AG04449 (cell line): ENCODE measurements around the gene FGD1.

Experiments
- CTCF ChIA-PET: fragments of 350-600 bp; formaldehyde crosslinking; extraction: SDS; loops from one replicate; lab custom pipeline; 2021; ENCODE audit warnings: antibody characterized with exemption; lab: Yijun Ruan, JAX
- POLR2A ChIA-PET: fragments of 400-600, 350-600 bp; formaldehyde crosslinking; extraction: SDS; loops from one replicate; lab custom pipeline; 2020; ENCODE audit warnings: antibody characterized with exemption, inconsistent platforms; lab: Yijun Ruan, JAX
- DNase-seq: peaks from one replicate; pipeline ENCODE4 v3.0.0-alpha.2; 2010; ENCODE audit warnings: low read depth, low spot score
- H3K4me3 ChIP-seq: 2 replicates; pipeline ENCODE4 v1.5.1; 2011; ENCODE audit warnings: low read depth, mild to moderate bottlenecking, control low read depth, low read length
- TF ChIP-seq, protein P1 (sequence below): IDR thresholded peaks from one replicate; pipeline ENCODE4 v1.5.1; 2011; ENCODE audit warnings: mild to moderate bottlenecking, moderate library complexity, low read length, control low read depth, inconsistent platforms; ENCODE audit not compliant: insufficient read depth; ENCODE audit errors: missing control alignments

Gene FGD1

DNA sequence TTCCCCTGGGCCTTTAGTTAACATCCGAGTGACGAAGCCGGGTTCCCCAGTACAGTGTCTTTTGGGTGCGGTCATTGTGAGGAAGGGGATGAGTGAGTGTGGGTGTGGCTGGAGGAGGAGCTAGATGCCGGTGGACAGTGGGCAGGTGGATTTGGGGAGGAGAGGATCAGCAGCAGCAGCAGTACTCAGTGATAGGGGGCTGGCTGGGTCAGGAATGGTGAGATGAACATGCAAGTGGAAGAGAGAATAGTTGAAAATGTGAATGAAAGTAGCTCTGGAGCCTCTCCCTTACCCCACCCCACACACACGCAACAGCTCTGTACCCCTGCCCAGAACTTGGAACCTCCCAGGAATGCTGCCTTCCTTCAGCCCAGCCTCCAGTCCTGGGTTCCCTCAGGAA, 51.3 kb downstream of the FGD1 start:
- POLR2A ChIA-PET: no interaction called here
- CTCF ChIA-PET: no interaction called here
- TF ChIP-seq, protein P1, sequence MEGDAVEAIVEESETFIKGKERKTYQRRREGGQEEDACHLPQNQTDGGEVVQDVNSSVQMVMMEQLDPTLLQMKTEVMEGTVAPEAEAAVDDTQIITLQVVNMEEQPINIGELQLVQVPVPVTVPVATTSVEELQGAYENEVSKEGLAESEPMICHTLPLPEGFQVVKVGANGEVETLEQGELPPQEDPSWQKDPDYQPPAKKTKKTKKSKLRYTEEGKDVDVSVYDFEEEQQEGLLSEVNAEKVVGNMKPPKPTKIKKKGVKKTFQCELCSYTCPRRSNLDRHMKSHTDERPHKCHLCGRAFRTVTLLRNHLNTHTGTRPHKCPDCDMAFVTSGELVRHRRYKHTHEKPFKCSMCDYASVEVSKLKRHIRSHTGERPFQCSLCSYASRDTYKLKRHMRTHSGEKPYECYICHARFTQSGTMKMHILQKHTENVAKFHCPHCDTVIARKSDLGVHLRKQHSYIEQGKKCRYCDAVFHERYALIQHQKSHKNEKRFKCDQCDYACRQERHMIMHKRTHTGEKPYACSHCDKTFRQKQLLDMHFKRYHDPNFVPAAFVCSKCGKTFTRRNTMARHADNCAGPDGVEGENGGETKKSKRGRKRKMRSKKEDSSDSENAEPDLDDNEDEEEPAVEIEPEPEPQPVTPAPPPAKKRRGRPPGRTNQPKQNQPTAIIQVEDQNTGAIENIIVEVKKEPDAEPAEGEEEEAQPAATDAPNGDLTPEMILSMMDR: no peak
- H3K4me3 ChIP-seq: no peak overlapping the region
- DNase-seq: no peak

DNA sequence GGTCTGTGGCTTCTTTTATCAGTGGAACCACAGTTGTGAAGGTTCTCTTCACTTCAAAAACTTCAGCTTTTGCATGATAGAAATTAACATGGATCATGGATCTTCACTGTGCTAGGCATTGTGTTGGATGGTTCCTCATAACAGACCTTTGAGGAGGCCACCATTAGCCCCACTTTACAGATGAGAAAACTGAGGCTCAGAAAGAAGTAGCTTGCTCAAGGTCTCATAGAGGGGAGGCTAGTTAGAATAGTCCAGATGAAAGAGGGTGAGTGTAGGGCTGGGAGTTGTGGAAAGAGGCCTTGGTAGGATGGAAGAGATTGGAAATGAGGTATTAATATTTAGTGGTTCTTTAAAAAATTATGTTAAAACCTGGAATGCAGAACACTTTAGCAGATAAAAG, 53.2 kb downstream of the FGD1 start:
- no peak overlapping the region for H3K4me3 ChIP-seq
- TF ChIP-seq, protein P1: no peak
- CTCF ChIA-PET: no interaction called here
- POLR2A ChIA-PET: no interaction called here
- DNase-seq: no peak

DNA sequence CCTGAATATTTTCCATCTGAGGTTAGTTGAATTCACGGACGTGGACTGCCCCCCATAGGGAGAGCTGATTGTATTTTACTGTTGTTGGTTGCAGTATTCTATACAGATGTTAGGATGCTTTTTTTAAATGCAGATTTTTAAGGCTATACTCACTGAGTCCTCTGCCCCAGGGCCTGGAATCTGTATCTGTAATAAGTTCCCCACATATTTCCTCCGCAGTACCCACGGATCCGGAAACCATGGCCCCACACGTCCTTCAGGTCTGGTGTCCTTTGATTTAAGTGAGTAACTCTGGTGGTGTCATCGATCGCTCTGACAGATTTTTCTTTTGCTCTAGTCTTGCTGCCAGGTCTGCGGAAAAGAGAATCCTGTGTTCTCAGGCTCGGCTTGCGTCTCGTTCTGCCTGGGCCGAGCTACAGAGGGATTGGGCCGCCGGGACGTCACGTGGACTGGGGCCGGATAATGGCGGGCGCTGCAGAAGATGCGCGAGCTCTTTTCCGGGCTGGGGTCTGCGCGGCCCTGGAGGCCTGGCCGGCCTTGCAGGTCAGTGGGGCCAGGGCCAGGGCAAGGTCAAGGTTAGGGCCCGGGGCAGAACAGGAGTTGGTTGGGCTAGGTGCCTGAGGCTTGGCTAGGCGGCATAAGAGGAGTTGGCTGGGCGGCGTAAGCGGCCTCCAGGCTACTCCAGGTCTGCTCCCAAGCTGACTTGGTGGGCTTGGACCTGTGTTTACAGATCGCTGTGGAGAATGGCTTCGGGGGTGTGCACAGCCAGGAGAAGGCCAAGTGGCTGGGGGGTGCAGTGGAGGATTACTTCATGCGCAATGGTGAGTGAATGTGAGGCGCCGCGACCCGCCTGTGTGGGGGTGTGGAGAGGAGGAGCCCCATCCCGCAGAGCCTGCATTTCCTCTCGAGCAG, 55.8 kb downstream of the FGD1 start, which contains the start of gene TSR2:
Gene TSR2, plus strand, starts transcription at position 445 of the 912 bp plus-strand sequence. Its CDS starts 18 bp downstream, at position 463.
- ChIA-PET POLR2A (interaction anchor here (0.6 to 0.9 kb wide), 3 partner anchors 9 to 97 kb away, joined by 3 read pairs; no protein-coding TSS in a partner anchor), CTCF (interaction anchor here (0.9 to 1.2 kb wide), 3 partner anchors 270 to 397 kb away, joined by 3 to 4 read pairs (median 3); partner anchors contain the start of gene PHF8)
- peak within 1 kb of the TSS; percentile 77 for H3K4me3 ChIP-seq
- TF ChIP-seq, protein P1: no peak
- peak; percentile 34 for DNase-seq

DNA sequence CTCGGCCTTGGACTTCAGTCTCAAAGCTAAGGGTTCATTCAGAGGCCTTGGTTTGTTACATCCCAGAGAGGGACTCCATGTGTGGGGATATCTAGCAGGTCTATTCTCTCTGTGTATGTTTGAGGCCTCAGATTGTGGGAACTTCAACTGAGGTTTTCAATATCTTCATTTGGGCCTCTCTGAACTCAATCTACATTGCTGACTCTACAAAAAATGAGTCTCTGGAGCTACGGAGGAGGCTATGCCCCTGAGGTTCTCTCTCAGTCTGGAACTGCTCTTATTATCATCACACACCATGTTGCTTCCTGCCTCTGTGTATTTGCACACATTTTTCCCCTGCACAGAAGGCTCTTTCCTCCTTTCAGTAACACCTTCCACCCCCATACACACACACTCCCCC, 60.9 kb downstream of the FGD1 start:
- no peak for DNase-seq
- H3K4me3 ChIP-seq: no peak overlapping the region
- TF ChIP-seq, protein P1: no peak
- ChIA-PET POLR2A (no interaction called here), CTCF (no interaction called here)

DNA sequence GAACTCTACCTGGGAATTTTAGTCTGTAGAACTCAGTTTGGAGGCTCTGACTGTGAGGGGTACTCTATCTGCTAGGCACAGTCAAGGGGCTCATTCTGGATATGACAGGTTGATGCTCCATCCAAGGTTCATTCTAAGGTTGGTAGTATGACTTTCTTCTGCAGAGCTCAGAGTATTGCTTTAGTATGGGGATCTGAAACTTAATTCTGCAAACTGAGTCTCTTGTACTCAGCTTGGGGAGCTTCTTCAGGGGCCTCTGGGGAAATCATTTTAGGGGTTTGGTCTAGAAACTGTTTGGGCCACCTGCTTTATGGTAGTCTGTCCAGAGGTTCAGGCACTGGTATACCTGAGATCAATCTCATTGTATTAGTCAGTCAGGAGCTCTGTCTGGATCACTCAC, 65.5 kb downstream of the FGD1 start:
- TF ChIP-seq, protein P1: no peak
- CTCF ChIA-PET: no interaction called here
- H3K4me3 ChIP-seq: no peak overlapping the region
- DNase-seq: no peak
- POLR2A ChIA-PET: no interaction called here

DNA sequence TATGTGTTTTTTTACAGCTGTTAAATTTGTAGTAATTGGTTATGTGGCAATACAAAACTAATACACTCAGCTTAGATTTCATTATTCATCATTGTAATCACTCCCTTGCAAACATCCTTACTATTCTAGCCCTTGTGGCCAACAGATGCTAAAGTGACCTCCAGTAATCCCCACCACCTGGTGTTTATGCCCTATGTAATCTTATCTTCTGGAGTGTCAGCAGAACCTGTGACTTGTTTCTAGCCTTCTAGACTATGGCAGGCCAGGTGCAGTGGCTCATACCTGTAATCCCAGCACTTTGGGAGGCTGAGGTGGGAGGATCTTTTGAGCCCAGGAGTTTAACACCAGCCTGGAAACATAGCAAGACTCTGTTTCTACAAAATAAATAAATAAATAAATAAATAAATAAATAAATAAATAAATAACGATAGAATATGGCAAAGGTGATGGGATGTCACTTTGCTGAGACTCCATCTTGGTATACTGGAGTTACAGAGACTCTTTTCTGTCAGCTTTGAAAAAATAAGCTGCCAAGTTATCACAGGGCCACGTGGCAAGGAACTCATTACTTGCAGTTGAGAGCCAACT, 68.1 kb downstream of the FGD1 start:
- CTCF ChIA-PET: no interaction called here
- TF ChIP-seq, protein P1: no peak
- DNase-seq: no peak
- H3K4me3 ChIP-seq: no peak overlapping the region
- POLR2A ChIA-PET: interaction anchor here (0.6 kb wide), 1 partner anchor 9 kb away, joined by 3 read pairs; no protein-coding TSS in a partner anchor
